Caco-2 (cell line): Measurements from ENCODE around the gene TVP23B. TPM values are rescaled to one million over a fixed set of nuclear protein-coding genes. Genes with fewer than 3 reads are reported as not detected.
A peak's percentile ranks its signal among the peaks of the same experiment; 100 is the strongest.
"Not testable (repeated sequence)": the region's sequence is repeated elsewhere in the genome, so short reads cannot be mapped to it uniquely, and the experiment has no call there.

Experiments
- Bru-seq: library from RNA; stranded (reverse); fragments of 400-500 nt; gene quantifications from one replicate; lab custom pipeline; 2021; lab: Mats Ljungman, UMichigan
- BruChase-seq, 2 experiments: library from RNA; stranded (reverse); fragments of 400-500 nt; gene quantifications; one replicate each; lab custom pipeline; 2021; lab: Mats Ljungman, UMichigan
- BruUV-seq: library from RNA; stranded (reverse); fragments of 400-500 nt; replicated peaks from 2 replicates; lab custom pipeline; 2021; lab: Mats Ljungman, UMichigan
- CTCF ChIA-PET: fragments of 300-600 bp; sonication (Branson Sonifier 250); formaldehyde crosslinking; loops from one replicate; lab custom pipeline; 2022; ENCODE audit warnings: antibody characterized with exemption; lab: Charles Lee
- POLR2A ChIA-PET: fragments of 300-600 bp; sonication (Branson Sonifier 250); formaldehyde crosslinking; loops from one replicate; lab custom pipeline; 2022; ENCODE audit warnings: antibody characterized with exemption; lab: Charles Lee
- DNase-seq, 2 experiments: peaks; one replicate each; pipeline versions ENCODE4 v3.0.0 to v3.0.0-alpha.2; 2020 to 2022
- H3K27me3 ChIP-seq: replicated peaks from 2 replicates; pipeline ENCODE4 v1.6.0; 2011; ENCODE audit warnings: low read length; ENCODE audit not compliant: control insufficient read depth, insufficient read depth
- H3K36me3 ChIP-seq: 2 replicates; pipeline ENCODE4 v1.5.1; 2011; ENCODE audit warnings: low read length; ENCODE audit not compliant: control insufficient read depth, insufficient read depth
- H3K4me1 ChIP-seq: fragments of 250-450 bp; sonication (Bioruptor Pico); 2 replicates; pipeline ENCODE4 v1.5.1; 2020; ENCODE audit warnings: mild to moderate bottlenecking
- H3K4me3 ChIP-seq: 2 replicates; pipeline ENCODE4 v1.5.1; 2011; ENCODE audit warnings: low read depth, mild to moderate bottlenecking, control low read depth, low read length
- H3K9me3 ChIP-seq: fragments of 250-450 bp; sonication (Bioruptor Pico); 2 replicates; pipeline ENCODE4 v1.5.1; 2020; ENCODE audit warnings: mild to moderate bottlenecking, moderate library complexity
- H3K27ac Mint-ChIP-seq: one replicate; pipeline ENCODE4 v1.8.0; 2022; ENCODE audit warnings: mixed read lengths; ENCODE audit not compliant: unreplicated experiment
- H3K27me3 Mint-ChIP-seq: one replicate; pipeline ENCODE4 v1.8.0; 2022; ENCODE audit warnings: mixed read lengths; ENCODE audit not compliant: insufficient read depth, unreplicated experiment
- H3K36me3 Mint-ChIP-seq: one replicate; pipeline ENCODE4 v1.8.0; 2022; ENCODE audit warnings: mild to moderate bottlenecking, mixed read lengths; ENCODE audit not compliant: insufficient read depth, unreplicated experiment
- H3K4me1 Mint-ChIP-seq: one replicate; pipeline ENCODE4 v1.8.0; 2022; ENCODE audit warnings: low read depth, mixed read lengths; ENCODE audit not compliant: unreplicated experiment
- H3K4me3 Mint-ChIP-seq: one replicate; pipeline ENCODE4 v1.8.0; 2022; ENCODE audit warnings: mild to moderate bottlenecking, moderate library complexity, mixed read lengths; ENCODE audit not compliant: unreplicated experiment
- H3K9me3 Mint-ChIP-seq: one replicate; pipeline ENCODE4 v1.8.0; 2022; ENCODE audit warnings: mixed read lengths; ENCODE audit not compliant: unreplicated experiment
- intact Hi-C: fragments of 100-400 bp; cut with micrococcal nuclease; formaldehyde crosslinking; loops from one replicate; pipeline ENCODE4 v1.10.0; 2022; ENCODE audit not compliant: unreplicated experiment
- long read RNA-seq: library from polyadenylated mRNA; stranded (forward); transcript quantifications from one replicate; pipeline ENCODE4 v2.0.0, GENCODE V29; 2022
- total RNA-seq: library from RNA; stranded (reverse); gene quantifications from 2 replicates; pipeline ENCODE4 v1.2.3, GENCODE V29; 2022

The TVP23B gene
- total RNA-seq (29.1 and 33.0 TPM in 2 replicates), Bru-seq, nascent RNA (percentile 92 among the genes with signal in this experiment), BruChase-seq, experiment 1, labeled RNA remaining after a 2-hour chase (percentile 89 among the genes with signal in this experiment), BruChase-seq, experiment 2, labeled RNA remaining after a 6-hour chase (percentile 81 among the genes with signal in this experiment)
- long read RNA-seq, transcript TVP23B-201 (7 exons, 2,064 nt), result major isoform, 106 of 125 reads
- long read RNA-seq, partial matches to known transcripts, result 10 of 125 reads
- long read RNA-seq, other reads (novel, unspliced or antisense), result 6 of 125 reads

- H3K27me3 ChIP-seq, H3K9me3 Mint-ChIP-seq, CTCF ChIA-PET, H3K27me3 Mint-ChIP-seq, H3K36me3 ChIP-seq, H3K9me3 ChIP-seq, POLR2A ChIA-PET, intact Hi-C loops, H3K4me1 ChIP-seq: not testable (repeated sequence)
- peak within 1 kb of the TSS; percentile 53 for H3K4me3 ChIP-seq
- peaks cover 26% of the 10 kb centered on the region for H3K36me3 Mint-ChIP-seq
- DNase-seq, result peak; percentile 97 to 99
- H3K27ac Mint-ChIP-seq, result peak within 1 kb of the TSS; percentile 97
- peak within 1 kb of the TSS; percentile 91 for H3K4me3 Mint-ChIP-seq
- H3K4me1 Mint-ChIP-seq, result peaks cover 18% of the 10 kb centered on the region
- BruUV-seq, result TSS peak; percentile 47
Measured at GRCh38 chr17:18780991-18781718, at the start of gene TVP23B. TVP23B (plus strand) TSS chr17:18781183; CDS start chr17:18781294, 111 bp downstream.

DNA sequence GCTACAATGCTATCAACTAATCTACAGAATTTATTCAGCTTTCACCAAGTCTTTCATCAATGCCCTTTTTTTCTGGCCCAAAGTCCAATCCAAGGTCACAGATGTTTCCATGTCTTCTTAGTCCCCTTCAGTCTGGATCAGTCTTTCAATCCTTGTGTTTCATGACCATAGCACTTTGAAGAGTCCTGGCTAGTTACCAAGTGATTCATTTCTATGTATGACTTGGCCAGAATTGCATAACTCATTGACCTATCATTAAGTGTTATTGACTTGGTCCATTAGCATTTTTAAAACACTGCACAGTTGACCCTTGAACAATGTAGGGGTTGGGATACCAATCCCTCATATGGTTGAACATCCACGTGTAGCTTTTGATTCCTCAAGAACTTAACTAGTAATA lies 48.5 kb upstream of the TVP23B start:
- H3K27me3 ChIP-seq, H3K4me1 Mint-ChIP-seq, H3K4me3 ChIP-seq, H3K4me3 Mint-ChIP-seq, POLR2A ChIA-PET, H3K36me3 Mint-ChIP-seq, H3K27me3 Mint-ChIP-seq, intact Hi-C loops, H3K4me1 ChIP-seq, H3K36me3 ChIP-seq, H3K27ac Mint-ChIP-seq, H3K9me3 Mint-ChIP-seq, BruUV-seq, H3K9me3 ChIP-seq, CTCF ChIA-PET, DNase-seq: not testable (repeated sequence)

DNA sequence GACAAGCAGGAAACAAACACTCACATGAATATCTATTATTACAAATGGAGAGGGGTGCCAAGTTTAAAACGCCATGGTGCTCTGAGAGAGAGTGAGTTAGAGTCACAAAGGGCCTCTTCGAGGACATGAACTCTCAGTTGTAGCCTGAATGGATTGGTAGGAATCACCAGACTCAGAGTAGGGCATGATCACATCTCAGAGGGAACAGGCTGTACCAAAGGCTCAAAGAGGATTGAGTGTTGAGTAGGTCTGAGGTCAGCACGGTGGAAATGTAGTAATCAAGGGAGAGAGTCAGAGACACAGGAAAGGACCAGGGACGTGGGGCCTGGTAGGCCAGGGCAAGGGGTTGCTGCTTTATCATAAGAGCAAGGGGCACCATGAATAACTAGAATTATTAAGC lies 47.6 kb upstream of the TVP23B start:
- H3K9me3 ChIP-seq, DNase-seq, H3K9me3 Mint-ChIP-seq, H3K4me1 ChIP-seq, BruUV-seq, H3K36me3 Mint-ChIP-seq, intact Hi-C loops, POLR2A ChIA-PET, H3K27me3 ChIP-seq, H3K4me3 Mint-ChIP-seq, H3K27ac Mint-ChIP-seq, H3K36me3 ChIP-seq, H3K27me3 Mint-ChIP-seq, H3K4me3 ChIP-seq, H3K4me1 Mint-ChIP-seq: not testable (repeated sequence)
- CTCF ChIA-PET, result interaction anchor here (0.6 kb wide), 1 partner anchor 120 kb away, joined by 5 read pairs; no protein-coding TSS in a partner anchor

DNA sequence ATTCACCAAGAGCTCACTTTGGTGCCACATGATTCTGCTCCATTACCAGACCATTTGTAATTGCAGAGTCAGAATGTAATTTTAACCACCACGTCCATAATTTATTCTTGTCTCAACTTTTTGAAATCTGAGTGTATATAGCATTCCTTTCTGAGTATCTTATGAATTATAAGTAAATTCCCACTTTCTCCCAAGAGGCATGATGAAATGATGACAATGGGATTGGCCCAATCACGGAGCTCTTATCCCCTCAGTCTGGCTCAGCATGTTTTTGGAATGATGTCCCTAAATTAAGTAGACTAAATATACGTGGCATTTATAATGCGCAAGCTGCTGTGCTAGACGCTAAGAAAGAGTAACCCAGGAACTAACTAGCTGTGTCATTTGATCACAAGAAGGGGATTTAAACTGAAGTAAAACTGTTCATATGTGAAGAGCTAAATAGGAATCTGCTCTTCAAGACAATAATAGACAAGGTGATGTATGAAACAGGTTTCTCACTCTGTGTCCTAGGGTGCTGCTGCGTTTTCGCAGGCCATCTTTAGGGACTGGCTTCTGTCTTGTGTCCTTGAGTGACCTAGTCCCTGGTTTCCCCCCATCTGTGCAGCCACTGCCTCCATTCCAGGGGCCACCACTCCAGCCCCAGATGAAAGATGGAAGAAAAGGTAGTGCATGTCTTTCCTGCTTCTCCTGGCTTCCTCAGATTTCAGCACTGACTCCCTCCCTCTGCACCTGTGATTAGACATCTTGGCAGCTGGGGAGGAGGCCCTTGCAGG lies 41.2 kb upstream of the TVP23B start:
- POLR2A ChIA-PET, H3K4me1 ChIP-seq, H3K4me3 Mint-ChIP-seq, H3K4me1 Mint-ChIP-seq, intact Hi-C loops, H3K4me3 ChIP-seq, H3K27ac Mint-ChIP-seq, H3K27me3 Mint-ChIP-seq, H3K9me3 ChIP-seq, BruUV-seq, H3K27me3 ChIP-seq, DNase-seq, CTCF ChIA-PET, H3K36me3 ChIP-seq, H3K36me3 Mint-ChIP-seq, H3K9me3 Mint-ChIP-seq: not testable (repeated sequence)

DNA sequence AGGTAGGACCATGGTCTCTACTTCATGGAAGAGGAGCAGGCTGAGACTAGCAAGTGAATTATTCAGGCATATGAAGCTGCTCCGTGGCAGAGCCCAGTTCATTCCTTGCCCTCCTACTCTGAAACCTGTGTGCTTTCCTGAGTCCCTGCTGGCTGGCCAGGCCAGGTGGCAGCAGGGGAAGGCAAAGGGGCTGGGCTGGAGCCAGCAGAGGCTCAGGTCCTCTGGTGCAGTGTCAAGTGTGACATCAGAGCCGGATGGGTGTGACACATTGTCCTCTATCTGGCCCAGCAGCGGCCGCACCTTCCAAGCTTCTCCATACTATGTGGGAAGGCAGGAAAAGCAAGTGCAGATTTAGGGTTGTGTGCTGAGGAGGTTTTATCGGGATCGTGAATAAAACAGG lies 39.8 kb upstream of the TVP23B start:
- H3K36me3 ChIP-seq, H3K27me3 Mint-ChIP-seq, H3K27me3 ChIP-seq, H3K27ac Mint-ChIP-seq, intact Hi-C loops, H3K4me3 Mint-ChIP-seq, DNase-seq, BruUV-seq, H3K4me3 ChIP-seq, H3K9me3 ChIP-seq, H3K9me3 Mint-ChIP-seq, POLR2A ChIA-PET, CTCF ChIA-PET, H3K4me1 ChIP-seq, H3K4me1 Mint-ChIP-seq, H3K36me3 Mint-ChIP-seq: not testable (repeated sequence)

- H3K27me3 Mint-ChIP-seq, H3K27me3 ChIP-seq, H3K4me3 Mint-ChIP-seq, H3K9me3 Mint-ChIP-seq, H3K4me1 ChIP-seq, H3K27ac Mint-ChIP-seq, H3K36me3 Mint-ChIP-seq, H3K9me3 ChIP-seq, H3K36me3 ChIP-seq, BruUV-seq, CTCF ChIA-PET, intact Hi-C loops, POLR2A ChIA-PET, DNase-seq, H3K4me3 ChIP-seq: not testable (repeated sequence)
- H3K4me1 Mint-ChIP-seq, result peaks cover 10% of the 10 kb centered on the region
Measured at GRCh38 chr17:18743699-18744421, 37.1 kb upstream of the TVP23B start, which contains the start of gene FBXW10. FBXW10 (plus strand) TSS chr17:18744054; CDS start chr17:18744245, 191 bp downstream.
